Stimulated activated CD8-positive, alpha-beta memory T cell treated with anti-CD3 and anti-CD28 coated beads, Interleukin-15, amount 100 ng/mL, for 48 hours (primary cell): ENCODE data around the gene BCAN.

Experiments
- DNase-seq, 2 donors: peaks; one replicate each; pipeline ENCODE4 v3.0.0-alpha.2; 2020; ENCODE audit warnings: low read depth in 2 of 2

Gene BCAN

GRCh38 chr1:156700736-156701531, 59.0 kb downstream of the BCAN start:
- DNase-seq: no peak

GRCh38 chr1:156703336-156703735, 61.4 kb downstream of the BCAN start:
- no peak for DNase-seq

DNA sequence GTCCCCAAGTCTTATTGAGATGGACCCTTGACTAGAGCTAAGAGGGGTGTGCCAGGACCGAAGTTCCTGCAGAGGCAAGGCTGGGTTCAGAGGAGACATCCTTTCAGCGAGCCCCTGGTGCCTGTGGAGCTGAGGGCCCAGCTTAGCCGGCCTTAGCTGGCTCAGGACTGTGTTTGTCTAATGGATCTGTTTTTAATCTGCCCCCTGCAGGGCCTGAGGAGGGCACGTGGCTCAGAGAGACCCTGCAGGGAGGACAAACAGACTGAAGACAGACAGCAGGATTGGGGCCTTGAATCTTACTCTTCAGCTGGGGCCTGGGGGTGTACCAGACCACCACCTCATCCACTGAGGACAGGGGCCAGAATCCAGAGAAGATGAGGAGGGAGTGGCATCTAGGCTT, 61.8 kb downstream of the BCAN start:
- no peak for DNase-seq

DNA sequence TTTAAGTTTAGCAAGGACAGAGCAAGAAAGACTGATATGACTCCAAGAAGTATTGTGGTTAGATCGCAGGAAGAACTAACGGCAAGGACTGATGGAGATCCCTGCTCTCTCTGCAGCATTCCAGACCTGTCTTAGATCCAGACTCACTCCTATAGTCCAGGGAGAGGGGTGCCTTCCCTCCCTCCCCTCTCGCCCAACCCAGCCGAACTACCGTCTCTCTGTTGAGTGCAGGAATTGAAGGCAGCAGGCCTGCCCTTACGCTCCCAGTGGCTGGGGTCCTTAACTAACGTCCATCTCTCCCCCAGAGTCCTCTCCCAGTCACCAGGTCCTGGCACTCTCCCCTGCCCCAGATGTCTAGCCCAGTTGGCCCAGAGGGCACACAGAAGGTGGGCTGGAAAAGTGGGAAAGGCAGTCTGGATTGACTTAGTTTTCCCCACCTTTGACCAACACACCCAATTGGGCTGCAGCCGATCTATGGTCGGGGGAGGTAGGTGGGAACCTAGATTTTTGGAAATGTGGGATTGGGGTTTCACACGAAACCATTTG, 62.3 kb downstream of the BCAN start:
- no peak for DNase-seq

- peak; percentile 19 to 35 for DNase-seq
Measured at GRCh38 chr1:156704930-156705320, 63.0 kb downstream of the BCAN start.

DNA sequence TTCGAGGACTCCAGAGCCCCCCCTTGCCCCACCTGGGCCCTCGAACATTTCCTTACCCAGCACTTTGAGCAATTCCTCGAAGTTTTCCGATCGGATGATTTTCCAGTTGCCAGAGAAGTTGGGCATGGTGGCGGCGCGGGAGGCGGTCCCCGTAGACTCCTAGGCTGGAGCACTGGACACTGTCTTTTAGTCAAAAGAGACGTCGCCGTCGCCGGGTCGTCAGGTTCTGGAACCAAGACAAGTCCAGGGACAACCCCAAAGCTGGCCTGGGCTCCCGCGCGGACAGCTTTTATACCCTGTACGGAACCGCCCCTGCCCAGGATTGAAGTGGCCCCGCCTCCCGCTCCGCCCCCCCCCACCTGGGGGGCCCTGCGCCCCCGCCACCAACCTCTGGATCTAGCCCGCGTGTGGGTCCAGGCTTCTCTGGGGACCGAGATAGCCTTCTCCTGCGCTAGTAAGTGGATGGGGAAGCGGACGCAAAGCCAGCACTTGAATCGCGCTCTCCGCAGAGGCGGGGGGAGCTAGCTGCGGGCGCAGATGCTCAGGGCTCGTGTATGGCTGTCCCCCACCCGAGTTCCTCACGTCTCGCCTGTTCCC, 63.5 kb downstream of the BCAN start, which contains the start of gene CRABP2:
Gene CRABP2, minus strand, starts transcription at position 263 of the 597 bp plus-strand sequence. Its CDS starts 137 bp downstream, at position 126.
- DNase-seq: no peak

DNA sequence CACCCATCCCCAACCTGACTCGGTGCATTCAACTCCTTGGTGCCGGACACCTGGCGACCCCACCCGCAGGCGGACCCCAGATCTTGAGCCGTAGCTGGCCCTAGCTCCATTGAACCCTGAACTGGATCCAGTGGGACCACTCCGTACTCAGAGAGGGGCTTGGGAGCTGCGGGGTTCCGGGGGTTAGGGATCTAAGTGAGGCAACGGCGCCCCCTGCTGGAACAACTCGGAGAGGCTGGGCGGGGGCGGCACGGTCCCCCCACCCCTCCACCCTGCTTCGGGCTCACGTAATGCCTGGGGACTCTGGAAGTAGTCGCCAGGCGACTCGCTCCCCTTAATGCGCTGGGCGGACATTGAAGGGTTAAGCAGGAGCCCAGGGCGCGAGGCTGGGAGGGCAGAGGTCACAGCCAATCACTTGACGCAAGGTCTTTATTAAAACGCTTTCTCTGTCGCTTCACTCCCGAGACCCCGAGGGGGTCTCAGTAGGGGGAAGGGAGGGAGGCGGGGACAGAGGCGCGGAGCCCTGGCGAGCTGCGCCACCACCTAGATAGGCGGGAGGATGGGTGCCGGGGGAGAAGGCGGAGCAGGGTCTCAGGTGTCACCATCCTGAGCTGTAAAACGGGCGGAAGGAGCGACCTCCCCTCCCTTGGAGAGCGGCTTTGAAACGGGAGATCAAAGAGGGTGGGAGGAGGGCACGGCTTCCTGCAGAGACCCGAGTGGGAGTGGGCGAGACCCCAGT, 64.2 kb downstream of the BCAN start:
- DNase-seq: peak; percentile 34 to 48

DNA sequence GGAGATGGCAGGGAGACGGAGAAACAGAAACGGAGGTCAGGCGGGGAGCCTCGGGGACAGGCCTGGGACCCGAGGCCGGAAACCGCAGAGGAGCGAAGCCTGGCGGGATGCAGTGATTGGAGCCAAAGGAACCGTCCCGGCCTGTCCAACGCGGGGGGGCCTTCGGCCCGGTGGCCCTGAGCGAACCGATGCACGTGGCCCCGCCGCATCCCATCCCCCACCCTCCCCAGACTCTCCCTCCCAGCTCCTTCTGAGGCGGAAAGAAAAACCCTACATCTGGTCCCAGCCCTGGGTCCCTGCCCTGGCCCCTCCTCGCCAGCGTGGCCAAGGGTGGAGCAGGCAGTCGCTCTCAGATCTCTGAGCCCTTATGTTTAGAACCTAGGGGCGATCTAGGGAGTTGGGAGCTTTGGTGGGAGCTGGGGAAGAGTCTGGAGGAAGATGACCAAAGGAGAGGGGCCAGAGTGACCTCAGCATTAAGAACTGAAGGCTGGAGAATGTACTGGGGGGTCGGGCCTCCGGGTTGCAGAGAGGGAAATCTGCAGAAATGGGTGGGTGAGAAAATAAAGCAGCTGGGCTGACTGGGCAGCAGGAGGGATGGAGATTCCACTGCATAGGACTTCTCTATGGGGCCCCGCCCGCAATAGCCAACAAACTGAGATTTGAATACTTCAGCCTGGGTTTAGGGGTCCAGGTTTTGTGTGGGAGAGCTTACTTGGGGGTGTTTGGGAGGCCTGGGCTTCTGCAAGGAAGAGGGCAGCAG, 64.9 kb downstream of the BCAN start:
- DNase-seq: no peak

DNA sequence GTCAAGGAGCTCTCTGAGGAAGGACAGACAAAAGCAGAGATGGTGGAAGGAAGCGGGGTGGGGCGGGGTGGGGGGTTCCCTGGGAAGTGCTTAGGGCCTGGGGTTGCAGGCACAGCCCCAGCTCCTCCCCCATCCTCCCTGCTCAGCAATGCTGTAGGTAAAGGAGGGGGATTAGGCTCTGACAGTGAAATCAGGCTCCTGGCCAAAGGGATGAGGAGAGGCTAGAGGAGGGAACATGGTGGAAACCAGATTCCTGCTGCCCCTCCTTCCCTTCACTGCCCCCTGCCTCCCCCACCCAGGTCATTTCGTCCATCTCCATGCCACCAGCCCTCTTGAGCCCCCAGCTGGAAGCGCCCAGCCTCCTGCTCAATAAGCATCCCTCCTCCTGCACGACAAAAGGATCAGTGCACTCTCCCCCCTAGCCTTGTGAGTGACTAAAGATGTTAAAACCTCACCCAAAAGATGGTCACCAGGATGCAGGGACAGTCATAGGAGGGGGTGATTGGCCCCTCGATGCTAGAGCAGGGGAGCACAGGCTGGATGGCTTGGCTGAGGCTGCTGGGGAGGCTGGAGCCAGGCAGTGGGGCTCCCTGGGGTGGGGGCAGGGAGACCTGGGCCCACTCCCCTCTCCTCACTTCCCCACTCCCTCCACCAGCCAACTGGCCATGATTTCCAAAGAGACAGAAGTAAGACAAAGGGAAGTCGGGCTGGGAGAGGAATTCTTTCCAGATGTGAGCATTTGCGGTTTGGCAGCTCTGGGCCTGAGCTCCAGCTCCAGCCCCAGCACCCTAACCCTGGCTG, 65.7 kb downstream of the BCAN start:
- DNase-seq: no peak

- DNase-seq: no peak
Measured at GRCh38 chr1:156708218-156708661, 66.3 kb downstream of the BCAN start.

DNA sequence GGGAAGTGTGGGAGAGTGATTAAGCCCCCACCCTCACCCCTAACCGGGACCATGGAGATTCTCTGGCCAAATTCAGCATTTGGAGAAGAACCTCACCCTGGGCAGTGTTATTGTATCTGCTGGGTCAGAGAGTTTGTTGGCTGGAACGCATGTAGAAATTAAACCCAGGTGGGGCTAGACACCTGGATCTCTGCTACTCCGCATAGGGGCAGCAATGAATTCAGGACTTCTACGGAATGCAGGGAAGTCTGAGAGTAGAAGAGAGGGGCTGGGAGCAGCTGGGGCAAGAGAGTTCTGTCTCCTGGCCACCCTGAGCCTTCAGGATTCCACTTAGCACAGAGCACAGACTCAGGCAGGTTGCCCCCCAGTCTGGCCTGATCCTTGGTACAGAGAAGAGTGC, 67.1 kb downstream of the BCAN start:
- no peak for DNase-seq
